T47D (cell line): ENCODE measurements around the gene MAD1L1.
"Not testable (repeated sequence)": the region's sequence is repeated elsewhere in the genome, so short reads cannot be mapped to it uniquely, and the experiment has no call there.

Experiments
- DNase-seq, 2 experiments: peaks; one replicate each; pipeline versions ENCODE4 v3.0.0 to v3.0.0-alpha.2; 2011 to 2012; ENCODE audit warnings: low read depth in 1 of 2, low spot score in 1 of 2
- JUND ChIP-seq: IDR thresholded peaks from 2 replicates; pipeline ENCODE4 v1.6.1; 2012; ENCODE audit warnings: low read depth
- in situ Hi-C: cut with HindIII; loops from 2 replicates; pipeline ENCODE4 v1.10.0; 2016; ENCODE audit warnings: low sequenced_read_pairs, low pct_unique_long_range_greater_than_20kb

The MAD1L1 gene

GRCh38 chr7:1825897-1826741, 406.6 kb downstream of the MAD1L1 start:
- in situ Hi-C loops = no loop called here
- TF ChIP-seq JUND = no peak
- no peak for DNase-seq

- DNase-seq, in situ Hi-C loops: not testable (repeated sequence)
These were observed 407.2 kb downstream of the MAD1L1 start for GRCh38 chr7:1825647-1825896.

GRCh38 chr7:1824882-1825646, 407.7 kb downstream of the MAD1L1 start:
- DNase-seq, in situ Hi-C loops: not testable (repeated sequence)

- DNase-seq, in situ Hi-C loops: not testable (repeated sequence)
These were observed 408.4 kb downstream of the MAD1L1 start for GRCh38 chr7:1824151-1824881.

GRCh38 chr7:1823376-1824150, 409.2 kb downstream of the MAD1L1 start:
- TF ChIP-seq JUND = no peak
- in situ Hi-C loops = no loop called here

GRCh38 chr7:1819259-1819841, 413.4 kb downstream of the MAD1L1 start:
- in situ Hi-C loops = no loop called here
- no peak for DNase-seq
- TF ChIP-seq JUND = no peak

More at GRCh38 chr7:1823376-1824150, 409.2 kb downstream of the MAD1L1 start:
- no peak for DNase-seq

GRCh38 chr7:1818575-1819258, 414.0 kb downstream of the MAD1L1 start:
- no peak for DNase-seq

GRCh38 chr7:1817061-1817712, 415.6 kb downstream of the MAD1L1 start:
- in situ Hi-C loops = no loop called here
- TF ChIP-seq JUND = no peak
- no peak for DNase-seq

More at GRCh38 chr7:1818575-1819258, 414.0 kb downstream of the MAD1L1 start:
- no peak for TF ChIP-seq JUND
- in situ Hi-C loops = no loop called here

- in situ Hi-C loops, DNase-seq: not testable (repeated sequence)
These were observed 416.3 kb downstream of the MAD1L1 start for GRCh38 chr7:1816451-1816850.

GRCh38 chr7:1815551-1816281, 417.0 kb downstream of the MAD1L1 start:
- in situ Hi-C loops, DNase-seq: not testable (repeated sequence)

- no peak for TF ChIP-seq JUND
- in situ Hi-C loops = no loop called here
- DNase-seq = no peak
These were observed 417.7 kb downstream of the MAD1L1 start for GRCh38 chr7:1815051-1815481.
